Measurements from ENCODE around the gene RAP1GAP. TPM values are rescaled to one million over a fixed set of nuclear protein-coding genes. Genes with fewer than 3 reads are reported as not detected.

RAP1GAP gene
- polyA plus RNA-seq, 4 donors: 18.4 to 24.3 (median 23.1) TPM

- no peak for DNase-seq (ENCODE audit: low read depth in 4 of 4, low spot score in 2 of 4)
Measured at GRCh38 chr1:21630571-21631343, 38.4 kb downstream of the RAP1GAP start.

- no peak for DNase-seq (ENCODE audit: low read depth in 4 of 4, low spot score in 2 of 4)
Measured at GRCh38 chr1:21629971-21630370, 39.2 kb downstream of the RAP1GAP start.

GRCh38 chr1:21628798-21629393, 40.3 kb downstream of the RAP1GAP start:
- DNase-seq (ENCODE audit: low read depth in 4 of 4, low spot score in 2 of 4): no peak

GRCh38 chr1:21626921-21627339, 42.2 kb downstream of the RAP1GAP start:
- DNase-seq (ENCODE audit: low read depth in 4 of 4, low spot score in 2 of 4): no peak

GRCh38 chr1:21625390-21626190, 43.6 kb downstream of the RAP1GAP start:
- no peak for DNase-seq (ENCODE audit: low read depth in 4 of 4, low spot score in 2 of 4)

GRCh38 chr1:21624571-21625389, 44.4 kb downstream of the RAP1GAP start:
- DNase-seq (ENCODE audit: low read depth in 4 of 4, low spot score in 2 of 4): no peak

GRCh38 chr1:21623410-21623961, 45.7 kb downstream of the RAP1GAP start:
- no peak for DNase-seq (ENCODE audit: low read depth in 4 of 4, low spot score in 2 of 4)

GRCh38 chr1:21622466-21623315, 46.5 kb downstream of the RAP1GAP start:
- DNase-seq (ENCODE audit: low read depth in 4 of 4, low spot score in 2 of 4): no peak

GRCh38 chr1:21621761-21622436, 47.3 kb downstream of the RAP1GAP start:
- DNase-seq (ENCODE audit: low read depth in 4 of 4, low spot score in 2 of 4): no peak

GRCh38 chr1:21621051-21621450, 48.1 kb downstream of the RAP1GAP start:
- no peak for DNase-seq (ENCODE audit: low read depth in 4 of 4, low spot score in 2 of 4)

GRCh38 chr1:21620496-21620895, 48.7 kb downstream of the RAP1GAP start:
- DNase-seq (ENCODE audit: low read depth in 4 of 4, low spot score in 2 of 4): no peak

GRCh38 chr1:21620011-21620410, 49.1 kb downstream of the RAP1GAP start:
- no peak for DNase-seq (ENCODE audit: low read depth in 4 of 4, low spot score in 2 of 4)

- DNase-seq (ENCODE audit: low read depth in 4 of 4, low spot score in 2 of 4): no peak
Measured at GRCh38 chr1:21619375-21619947, 49.7 kb downstream of the RAP1GAP start.

- no peak for DNase-seq (ENCODE audit: low read depth in 4 of 4, low spot score in 2 of 4)
Measured at GRCh38 chr1:21618561-21619374, 50.4 kb downstream of the RAP1GAP start.

GRCh38 chr1:21618059-21618458, 51.1 kb downstream of the RAP1GAP start:
- no peak for DNase-seq (ENCODE audit: low read depth in 4 of 4, low spot score in 2 of 4)

GRCh38 chr1:21617126-21617738, 51.9 kb downstream of the RAP1GAP start:
- no peak for DNase-seq (ENCODE audit: low read depth in 4 of 4, low spot score in 2 of 4)

GRCh38 chr1:21616372-21616771, 52.8 kb downstream of the RAP1GAP start:
- no peak for DNase-seq (ENCODE audit: low read depth in 4 of 4, low spot score in 2 of 4)

Data from left renal cortex interstitium (tissue), 4 donors.